ENCODE measurements around the gene MYH7. TPM values are rescaled to one million over a fixed set of nuclear protein-coding genes. Genes with fewer than 3 reads are reported as not detected.

The MYH7 gene
- total RNA-seq, 2 donors from 2014 or later, result not detected

DNA sequence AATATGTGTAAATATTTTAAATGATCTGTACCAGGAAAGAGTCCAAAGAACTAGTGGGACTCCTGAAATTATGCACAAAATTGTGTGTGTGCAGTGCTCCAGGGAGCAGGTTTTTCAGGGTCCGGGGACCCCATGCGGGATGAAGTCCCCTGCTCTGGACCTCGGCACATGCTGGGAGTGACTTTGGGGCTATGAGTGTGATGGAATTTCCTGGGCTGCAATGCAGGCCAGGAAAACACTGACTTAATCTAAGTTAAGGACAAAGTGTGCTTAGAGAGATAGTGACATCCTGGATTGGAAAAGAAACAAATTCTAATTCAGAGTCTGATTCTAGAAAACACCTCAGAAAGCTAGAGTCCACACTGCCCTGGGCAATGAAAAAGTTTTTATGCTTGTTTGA lies 21.2 kb downstream of the MYH7 start:
- no peak for DNase-seq (ENCODE audit: low spot score)
- no peaks in the 10 kb centered on the region for H3K9me3 Mint-ChIP-seq
- H3K27ac Mint-ChIP-seq, result no peak overlapping the region
- peaks cover 3 to 10% of the 10 kb centered on the region in 2 donors for H3K27me3 Mint-ChIP-seq
- no peak overlapping the region for H3K4me3 Mint-ChIP-seq
- ATAC-seq, result no peak
- no peaks in the 10 kb centered on the region for H3K36me3 Mint-ChIP-seq
- no peaks in the 10 kb centered on the region for H3K4me1 Mint-ChIP-seq (ENCODE audit: low read depth in 2 of 2)

GRCh38 chr14:23413681-23414080 lies 21.8 kb downstream of the MYH7 start:
- H3K27ac Mint-ChIP-seq, result no peak overlapping the region
- peaks cover 7 to 10% of the 10 kb centered on the region in 2 donors for H3K27me3 Mint-ChIP-seq
- no peaks in the 10 kb centered on the region for H3K9me3 Mint-ChIP-seq
- no peaks in the 10 kb centered on the region for H3K36me3 Mint-ChIP-seq
- H3K4me3 Mint-ChIP-seq, result no peak overlapping the region
- DNase-seq (ENCODE audit: low spot score) (no peak), ATAC-seq (no peak)
- H3K4me1 Mint-ChIP-seq (ENCODE audit: low read depth in 2 of 2), result no peaks in the 10 kb centered on the region

GRCh38 chr14:23411563-23412525 lies 23.6 kb downstream of the MYH7 start:
- H3K9me3 Mint-ChIP-seq, result no peaks in the 10 kb centered on the region
- no peak overlapping the region for H3K4me3 Mint-ChIP-seq
- ATAC-seq, result no peak

GRCh38 chr14:23409966-23410635 lies 25.4 kb downstream of the MYH7 start:
- Mint-ChIP-seq H3K4me3 (no peak overlapping the region), H3K4me1 (ENCODE audit: low read depth in 2 of 2) (no peaks in the 10 kb centered on the region), H3K27me3 (peaks cover 9 to 17% of the 10 kb centered on the region in 2 donors), H3K9me3 (no peaks in the 10 kb centered on the region), H3K36me3 (no peaks in the 10 kb centered on the region), H3K27ac (no peak overlapping the region)
- DNase-seq (ENCODE audit: low spot score) (no peak), ATAC-seq (no peak)

More at GRCh38 chr14:23411563-23412525, 23.6 kb downstream of the MYH7 start:
- Mint-ChIP-seq H3K4me1 (ENCODE audit: low read depth in 2 of 2) (no peaks in the 10 kb centered on the region), H3K36me3 (no peaks in the 10 kb centered on the region), H3K27me3 (peaks cover 9 to 17% of the 10 kb centered on the region in 2 donors), H3K27ac (no peak overlapping the region)
- no peak for DNase-seq (ENCODE audit: low spot score)

GRCh38 chr14:23409475-23409874 lies 26.0 kb downstream of the MYH7 start:
- no peak for ATAC-seq
- H3K4me3 Mint-ChIP-seq, result no peak overlapping the region
- no peak for DNase-seq (ENCODE audit: low spot score)
- no peaks in the 10 kb centered on the region for H3K9me3 Mint-ChIP-seq
- H3K27me3 Mint-ChIP-seq, result peaks cover 11 to 17% of the 10 kb centered on the region in 2 donors
- no peaks in the 10 kb centered on the region for H3K36me3 Mint-ChIP-seq
- no peaks in the 10 kb centered on the region for H3K4me1 Mint-ChIP-seq (ENCODE audit: low read depth in 2 of 2)
- H3K27ac Mint-ChIP-seq, result no peak overlapping the region

GRCh38 chr14:23408307-23408630 lies 27.2 kb downstream of the MYH7 start:
- DNase-seq (ENCODE audit: low spot score), result no peak
- Mint-ChIP-seq H3K4me3 (no peak overlapping the region), H3K27ac (no peak overlapping the region), H3K27me3 (peaks cover 15 to 17% of the 10 kb centered on the region in 2 donors), H3K4me1 (ENCODE audit: low read depth in 2 of 2) (no peaks in the 10 kb centered on the region), H3K9me3 (no peaks in the 10 kb centered on the region), H3K36me3 (no peaks in the 10 kb centered on the region)
- no peak for ATAC-seq

DNA sequence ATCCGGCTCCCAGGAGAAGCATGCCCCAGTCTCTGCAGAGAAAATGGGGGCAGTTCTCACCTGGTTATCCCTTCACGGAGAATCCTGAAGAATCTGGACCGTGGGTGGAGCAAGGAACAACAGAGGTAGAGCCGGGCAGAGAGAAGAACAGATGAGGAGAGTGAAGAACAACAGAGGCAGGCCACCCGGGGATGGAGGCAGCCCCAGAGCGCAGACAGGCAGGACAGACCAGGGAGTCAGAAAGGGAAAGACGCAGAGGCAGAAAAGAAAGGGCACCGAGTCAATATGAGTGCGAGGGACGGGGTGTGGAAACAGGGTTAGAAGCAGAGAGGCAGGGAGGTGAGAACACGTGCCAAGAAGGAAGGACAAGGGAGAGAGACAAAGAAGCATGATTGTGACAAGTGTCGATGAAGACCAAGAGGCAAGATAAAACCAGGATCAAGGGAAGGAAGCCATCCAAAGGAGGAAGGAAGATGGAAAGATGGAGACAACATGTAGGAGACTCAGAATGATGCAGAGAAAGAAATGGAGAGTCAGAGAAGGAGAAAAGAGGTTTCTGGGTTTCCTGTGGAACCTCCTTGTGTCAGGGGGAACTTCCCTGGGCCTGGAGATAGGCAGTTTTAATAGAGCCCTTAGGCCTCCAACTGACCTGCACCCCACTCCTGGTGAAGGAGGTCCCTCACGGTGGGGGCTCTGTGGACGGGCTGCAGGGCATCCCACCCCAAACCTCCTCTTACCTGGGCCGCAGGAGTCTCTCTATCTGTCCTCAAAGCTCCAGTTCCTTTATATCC lies 27.7 kb downstream of the MYH7 start, which contains the start of gene MYH6:
Gene MYH6 (minus strand): TSS at position 758 of the 791 bp plus-strand sequence. CDS start 1,050 bp downstream, outside the sequence.
- DNase-seq (ENCODE audit: low spot score) (no peak), ATAC-seq (no peak)
- no peaks in the 10 kb centered on the region for H3K4me1 Mint-ChIP-seq (ENCODE audit: low read depth in 2 of 2)
- H3K4me3 Mint-ChIP-seq, result no peak within 1 kb of the TSS
- H3K27ac Mint-ChIP-seq, result no peak within 1 kb of the TSS
- no peaks in the 10 kb centered on the region for H3K9me3 Mint-ChIP-seq
- peaks cover 17% of the 10 kb centered on the region in 2 donors for H3K27me3 Mint-ChIP-seq
- H3K36me3 Mint-ChIP-seq, result no peaks in the 10 kb centered on the region

DNA sequence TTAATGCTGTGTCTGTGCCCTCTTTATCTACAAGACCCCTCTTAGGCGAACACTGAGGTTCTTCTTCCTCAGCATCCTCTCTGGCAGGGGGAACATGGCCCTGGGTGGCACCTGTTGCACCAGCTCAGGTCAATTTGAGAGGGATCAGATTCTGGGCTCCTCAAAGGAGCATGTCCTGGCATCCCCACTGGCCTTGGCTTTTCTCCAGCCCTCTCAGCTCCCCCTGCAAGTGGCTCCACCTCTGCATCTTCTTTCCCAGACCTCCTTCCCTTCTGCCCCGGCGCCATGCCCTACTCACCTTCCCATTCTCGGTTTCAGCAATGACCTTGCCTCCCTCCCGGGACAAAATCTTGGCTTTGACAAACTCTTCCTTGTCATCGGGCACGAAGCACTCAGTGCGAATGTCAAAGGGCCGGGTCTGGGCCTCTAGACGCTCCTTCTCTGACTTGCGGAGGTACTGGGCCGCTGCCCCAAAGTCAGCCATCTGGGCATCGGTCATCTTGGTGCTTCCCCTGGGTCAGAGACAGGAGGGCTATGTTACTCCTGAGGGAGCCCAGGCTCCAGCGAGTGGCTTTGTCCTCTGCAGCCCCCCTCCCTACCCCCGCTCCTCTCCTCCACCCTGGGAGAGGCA lies 28.6 kb downstream of the MYH7 start:
- Mint-ChIP-seq H3K4me1 (ENCODE audit: low read depth in 2 of 2) (no peaks in the 10 kb centered on the region), H3K27me3 (peaks cover 17% of the 10 kb centered on the region in 2 donors), H3K27ac (no peak overlapping the region), H3K4me3 (no peak overlapping the region), H3K9me3 (no peaks in the 10 kb centered on the region), H3K36me3 (no peaks in the 10 kb centered on the region)
- DNase-seq (ENCODE audit: low spot score) (no peak), ATAC-seq (no peak)

- DNase-seq (ENCODE audit: low spot score) (no peak), ATAC-seq (no peak)
- Mint-ChIP-seq H3K4me1 (ENCODE audit: low read depth in 2 of 2) (no peaks in the 10 kb centered on the region), H3K27ac (no peak overlapping the region), H3K9me3 (no peaks in the 10 kb centered on the region), H3K36me3 (no peaks in the 10 kb centered on the region), H3K4me3 (no peak overlapping the region), H3K27me3 (peaks cover 17% of the 10 kb centered on the region in 2 donors)
These were observed 29.2 kb downstream of the MYH7 start for GRCh38 chr14:23406244-23406643.

- Mint-ChIP-seq H3K4me3 (no peak overlapping the region), H3K27ac (no peak overlapping the region), H3K36me3 (no peaks in the 10 kb centered on the region), H3K27me3 (peaks cover 11 to 14% of the 10 kb centered on the region in 2 donors), H3K4me1 (ENCODE audit: low read depth in 2 of 2) (no peaks in the 10 kb centered on the region), H3K9me3 (no peaks in the 10 kb centered on the region)
- DNase-seq (ENCODE audit: low spot score) (no peak), ATAC-seq (no peak)
These were observed 29.9 kb downstream of the MYH7 start for GRCh38 chr14:23405516-23406025.

DNA sequence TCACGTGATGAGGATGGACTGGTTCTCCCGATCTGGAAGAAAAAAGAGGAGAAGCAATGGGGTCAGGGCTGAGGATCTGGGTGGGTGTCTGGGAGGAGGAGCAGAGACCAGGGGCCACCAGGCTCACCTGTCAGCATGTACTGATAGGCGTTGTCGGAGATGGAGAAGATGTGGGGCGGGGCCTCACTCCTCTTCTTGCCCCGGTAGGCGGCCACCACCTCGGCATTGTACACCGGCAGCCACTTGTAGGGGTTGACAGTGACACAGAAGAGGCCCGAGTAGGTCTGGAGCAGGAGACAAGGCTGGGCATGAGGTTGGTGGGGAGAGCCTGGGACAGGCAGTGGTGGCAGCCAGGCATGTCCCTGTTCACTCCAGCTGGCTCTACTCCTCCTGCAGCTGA lies 30.4 kb downstream of the MYH7 start:
- ATAC-seq (no peak), DNase-seq (ENCODE audit: low spot score) (no peak)
- H3K4me1 Mint-ChIP-seq (ENCODE audit: low read depth in 2 of 2), result no peaks in the 10 kb centered on the region
- H3K27ac Mint-ChIP-seq, result no peak overlapping the region
- H3K9me3 Mint-ChIP-seq, result no peaks in the 10 kb centered on the region
- peaks cover 8 to 14% of the 10 kb centered on the region in 2 donors for H3K27me3 Mint-ChIP-seq
- no peaks in the 10 kb centered on the region for H3K36me3 Mint-ChIP-seq
- H3K4me3 Mint-ChIP-seq, result no peak overlapping the region

DNA sequence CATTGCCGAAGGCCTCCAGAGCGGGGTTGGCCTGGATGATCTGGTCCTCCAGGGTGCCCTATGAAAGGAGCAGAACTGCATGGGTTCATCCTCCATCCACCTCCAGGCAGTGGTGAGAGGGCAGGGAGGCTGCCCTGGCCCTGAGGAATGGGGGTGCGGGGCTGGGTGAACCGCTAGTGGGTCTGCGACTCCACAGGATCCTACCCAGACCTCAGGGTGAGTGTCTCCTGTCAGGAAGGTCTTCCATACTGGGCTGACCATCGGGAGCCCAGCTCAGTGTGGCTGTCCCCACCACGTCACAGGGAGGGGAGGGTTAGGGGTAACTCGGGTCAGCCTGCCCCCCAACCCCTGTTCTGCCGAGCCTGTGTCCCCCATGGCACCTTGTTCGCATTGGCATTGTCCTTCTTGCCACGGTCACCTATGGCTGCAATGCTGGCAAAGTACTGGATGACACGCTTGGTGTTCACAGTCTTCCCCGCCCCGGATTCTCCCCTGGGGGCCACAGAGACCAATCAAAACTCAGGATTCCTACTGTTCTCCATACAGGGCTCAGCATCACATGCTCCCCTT lies 31.0 kb downstream of the MYH7 start:
- no peak overlapping the region for H3K4me3 Mint-ChIP-seq
- H3K27me3 Mint-ChIP-seq, result peaks cover 8 to 14% of the 10 kb centered on the region in 2 donors
- no peaks in the 10 kb centered on the region for H3K36me3 Mint-ChIP-seq
- no peak for DNase-seq (ENCODE audit: low spot score)
- H3K27ac Mint-ChIP-seq, result no peak overlapping the region
- H3K9me3 Mint-ChIP-seq, result no peaks in the 10 kb centered on the region
- H3K4me1 Mint-ChIP-seq (ENCODE audit: low read depth in 2 of 2), result no peaks in the 10 kb centered on the region
- no peak for ATAC-seq

- ATAC-seq (no peak), DNase-seq (ENCODE audit: low spot score) (no peak)
- H3K27me3 Mint-ChIP-seq, result peaks cover 8 to 13% of the 10 kb centered on the region in 2 donors
- H3K36me3 Mint-ChIP-seq, result no peaks in the 10 kb centered on the region
- H3K27ac Mint-ChIP-seq, result no peak overlapping the region
- no peak overlapping the region for H3K4me3 Mint-ChIP-seq
- H3K4me1 Mint-ChIP-seq (ENCODE audit: low read depth in 2 of 2), result no peaks in the 10 kb centered on the region
- no peaks in the 10 kb centered on the region for H3K9me3 Mint-ChIP-seq
These were observed 31.6 kb downstream of the MYH7 start for GRCh38 chr14:23403908-23404307.
